Keratinocyte (primary cell): ENCODE measurements around the gene RNLS. TPM values are rescaled to one million over a fixed set of nuclear protein-coding genes. Genes with fewer than 3 reads are reported as not detected.

ENCODE experiments used
- DNase-seq: peaks from one replicate; pipeline ENCODE4 v3.0.0-alpha.2; 2011; ENCODE audit warnings: low read depth, missing footprints, low spot score
- FAIRE-seq: peaks from 2 replicates; lab custom pipeline; 2011; peaks lifted over from hg19 to GRCh38; lab: Jason Lieb, UNC
- H2AFZ ChIP-seq: 2 replicates; pipeline ENCODE4 v1.6.0; 2012; ENCODE audit warnings: low read length, control low read depth, inconsistent platforms; ENCODE audit not compliant: control insufficient read depth
- H3K27ac ChIP-seq: 2 replicates; pipeline ENCODE4 v1.5.1; 2011; ENCODE audit warnings: low read length; ENCODE audit not compliant: control insufficient read depth, insufficient read depth
- H3K27me3 ChIP-seq: 3 replicates; pipeline ENCODE4 v1.6.0; 2011; ENCODE audit warnings: low read length; ENCODE audit not compliant: control insufficient read depth, insufficient read depth; ENCODE audit errors: extremely low read depth
- H3K36me3 ChIP-seq, 2 experiments: 2 replicates in 1 of 2; 3 replicates in 1 of 2; pipeline ENCODE4 v1.5.1; 2011; ENCODE audit warnings: low read length in 2 of 2, mild to moderate bottlenecking in 1 of 2; ENCODE audit not compliant: control insufficient read depth in 2 of 2, insufficient read depth in 2 of 2; ENCODE audit errors: extremely low read depth in 1 of 2
- H3K4me1 ChIP-seq: 3 replicates; pipeline ENCODE4 v1.5.1; 2011; ENCODE audit warnings: low read length; ENCODE audit not compliant: control insufficient read depth, insufficient read depth; ENCODE audit errors: extremely low read depth
- H3K4me2 ChIP-seq: 3 replicates; pipeline ENCODE4 v1.6.0; 2011; ENCODE audit warnings: low read depth, low read length; ENCODE audit not compliant: control insufficient read depth, insufficient read depth; ENCODE audit errors: extremely low read depth
- H3K4me3 ChIP-seq, 3 experiments: fragments of 200-600 bp in 1 of 3; sonication (generic) in 1 of 3; 2 replicates in 2 of 3; 3 replicates in 1 of 3; pipeline ENCODE4 v1.5.1; 2011 to 2016; ENCODE audit warnings: low read length in 3 of 3, mild to moderate bottlenecking in 3 of 3, control low read depth in 2 of 3, inconsistent platforms in 1 of 3, low read depth in 1 of 3, mixed read lengths in 1 of 3, mixed run types in 1 of 3, moderate library complexity in 1 of 3; ENCODE audit not compliant: control insufficient read depth in 2 of 3, insufficient read depth in 2 of 3; ENCODE audit errors: extremely low read depth in 1 of 3
- H3K79me2 ChIP-seq: 2 replicates; pipeline ENCODE4 v1.6.0; 2012; ENCODE audit warnings: low read length; ENCODE audit not compliant: control insufficient read depth, insufficient read depth
- H3K9ac ChIP-seq: 3 replicates; pipeline ENCODE4 v1.6.0; 2011; ENCODE audit warnings: low read length; ENCODE audit not compliant: control insufficient read depth, insufficient read depth; ENCODE audit errors: extremely low read depth
- H3K9me1 ChIP-seq: 3 replicates; pipeline ENCODE4 v1.6.0; 2011; ENCODE audit warnings: low read length; ENCODE audit not compliant: control insufficient read depth, insufficient read depth; ENCODE audit errors: extremely low read depth
- H3K9me3 ChIP-seq: 2 replicates; pipeline ENCODE4 v1.5.1; 2012; ENCODE audit warnings: low read depth, low read length; ENCODE audit not compliant: control insufficient read depth
- H4K20me1 ChIP-seq: 3 replicates; pipeline ENCODE4 v1.6.0; 2011; ENCODE audit warnings: low read length; ENCODE audit not compliant: control insufficient read depth, insufficient read depth; ENCODE audit errors: extremely low read depth
- EZH2 ChIP-seq: IDR thresholded peaks from one replicate; pipeline ENCODE4 v1.6.1; 2012; ENCODE audit warnings: inconsistent platforms, mild to moderate bottlenecking, low read length, moderate library complexity
- dilution Hi-C: fragments of 300-500 bp; cut with MboI; formaldehyde crosslinking; loops from one replicate; pipeline ENCODE4 v1.7.0; 2020; ENCODE audit warnings: low sequenced_read_pairs; ENCODE audit not compliant: extremely low pct_ligation_motif_present
- polyA plus RNA-seq, 5 experiments: library from polyadenylated mRNA; depleted of rRNA in 3 of 5; stranded (reverse) in 3 of 5; stranded (forward) in 1 of 5; unstranded in 1 of 5; fragments of >200 nt; gene quantifications; 1 replicate in 1 of 5; 2 replicates in 3 of 5; 3 replicates in 1 of 5; pipeline versions ENCODE4 v1.2.1 to v1.2.3, GENCODE V29; 2011 to 2012; ENCODE audit warnings: missing spikeins in 2 of 5, low read depth in 1 of 5, low replicate concordance in 1 of 5
- TF ChIP-seq, protein P1 (sequence below), 3 experiments: IDR thresholded peaks in 1 of 3; conservative IDR thresholded peaks in 1 of 3; optimal IDR thresholded peaks in 1 of 3; 2 replicates in 2 of 3; 3 replicates in 1 of 3; pipeline versions ENCODE3 to v1.5.1; 2011; ENCODE audit warnings: low read length in 3 of 3, mild to moderate bottlenecking in 3 of 3, moderate library complexity in 2 of 3, control low read depth in 1 of 3, inconsistent platforms in 1 of 3; ENCODE audit not compliant: insufficient read depth in 2 of 3; ENCODE audit errors: extremely low read depth in 1 of 3

RNLS gene
- polyA plus RNA-seq, 1 donor (not counting 4 experiments of a cell fraction or from before 2014, with no cell fraction given) = 6.8 TPM

- Histone ChIP-seq H3K36me3 (no peaks in the 10 kb centered on the region), H3K9ac (no peak overlapping the region), H3K79me2 (no peaks in the 10 kb centered on the region), H3K9me3 (no peaks in the 10 kb centered on the region), H4K20me1 (no peaks in the 10 kb centered on the region), H2AFZ (no peak overlapping the region), H3K4me2 (no peak overlapping the region), H3K27ac (no peak overlapping the region), H3K4me1 (no peaks in the 10 kb centered on the region), H3K9me1 (no peaks in the 10 kb centered on the region), H3K4me3 (no peak overlapping the region), H3K27me3 (peaks cover 5% of the 10 kb centered on the region)
- TF ChIP-seq EZH2 = no peak
- TF ChIP-seq, protein P1, sequence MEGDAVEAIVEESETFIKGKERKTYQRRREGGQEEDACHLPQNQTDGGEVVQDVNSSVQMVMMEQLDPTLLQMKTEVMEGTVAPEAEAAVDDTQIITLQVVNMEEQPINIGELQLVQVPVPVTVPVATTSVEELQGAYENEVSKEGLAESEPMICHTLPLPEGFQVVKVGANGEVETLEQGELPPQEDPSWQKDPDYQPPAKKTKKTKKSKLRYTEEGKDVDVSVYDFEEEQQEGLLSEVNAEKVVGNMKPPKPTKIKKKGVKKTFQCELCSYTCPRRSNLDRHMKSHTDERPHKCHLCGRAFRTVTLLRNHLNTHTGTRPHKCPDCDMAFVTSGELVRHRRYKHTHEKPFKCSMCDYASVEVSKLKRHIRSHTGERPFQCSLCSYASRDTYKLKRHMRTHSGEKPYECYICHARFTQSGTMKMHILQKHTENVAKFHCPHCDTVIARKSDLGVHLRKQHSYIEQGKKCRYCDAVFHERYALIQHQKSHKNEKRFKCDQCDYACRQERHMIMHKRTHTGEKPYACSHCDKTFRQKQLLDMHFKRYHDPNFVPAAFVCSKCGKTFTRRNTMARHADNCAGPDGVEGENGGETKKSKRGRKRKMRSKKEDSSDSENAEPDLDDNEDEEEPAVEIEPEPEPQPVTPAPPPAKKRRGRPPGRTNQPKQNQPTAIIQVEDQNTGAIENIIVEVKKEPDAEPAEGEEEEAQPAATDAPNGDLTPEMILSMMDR (optimal IDR thresholded peaks at IDR 0.05 in 1 of 3, IDR thresholded peaks at IDR 0.05 in 1 of 3, conservative IDR thresholded peaks at IDR 0.05 in 1 of 3; ENCODE audit: extremely low read depth in 1 of 3, insufficient read depth in 2 of 3, low read length in 3 of 3) = no peak
- dilution Hi-C loops = no loop called here
- no peak for DNase-seq
- no peak for FAIRE-seq
Measured at GRCh38 chr10:88245974-88246511, 337.1 kb downstream of the RNLS start.

DNA sequence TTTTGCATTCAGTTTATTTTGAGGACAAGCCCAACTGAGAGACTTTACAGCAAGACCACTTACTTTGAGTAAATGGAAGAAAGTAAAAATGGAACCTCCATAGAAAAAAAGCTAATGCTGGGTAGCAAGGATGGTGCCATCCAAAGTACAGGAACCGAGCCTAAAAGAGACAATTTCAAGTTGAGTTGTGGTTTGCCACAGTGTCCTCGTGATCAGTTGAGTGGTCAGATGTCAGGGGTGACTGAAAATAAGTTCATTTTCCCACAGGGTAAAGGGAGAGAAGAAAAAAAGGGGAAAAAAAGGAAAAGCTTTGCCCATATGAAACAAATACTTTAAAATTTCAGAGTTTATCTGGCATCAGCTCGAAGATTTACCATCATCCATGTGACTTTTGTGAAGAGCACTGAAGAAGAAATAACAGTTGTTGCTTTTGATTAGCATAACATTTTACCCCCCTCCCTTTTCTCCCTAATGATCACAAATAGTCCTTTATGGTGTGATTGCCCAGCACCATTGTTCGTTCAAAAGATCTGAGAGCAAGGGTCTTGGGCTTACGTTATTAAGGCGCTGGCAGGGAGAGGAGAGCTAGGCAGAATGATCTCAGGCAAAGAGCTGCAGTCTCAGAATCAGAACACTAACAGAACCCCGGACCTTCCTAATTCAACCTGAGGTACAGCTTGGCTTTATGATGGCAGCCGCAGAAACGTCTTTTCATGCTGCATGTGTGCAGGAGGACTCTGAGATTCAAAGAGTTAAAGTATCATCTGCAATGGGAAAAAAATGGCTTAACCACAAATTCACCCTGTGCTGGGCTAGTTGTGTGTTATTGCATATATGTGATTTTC lies 338.1 kb downstream of the RNLS start:
- H3K79me2 ChIP-seq = no peaks in the 10 kb centered on the region
- H3K4me2 ChIP-seq = no peak overlapping the region
- DNase-seq (no peak), FAIRE-seq (no peak)
- TF ChIP-seq, protein P1 (optimal IDR thresholded peaks at IDR 0.05 in 1 of 3, IDR thresholded peaks at IDR 0.05 in 1 of 3, conservative IDR thresholded peaks at IDR 0.05 in 1 of 3; ENCODE audit: extremely low read depth in 1 of 3, insufficient read depth in 2 of 3, low read length in 3 of 3) = no peak
- H3K9ac ChIP-seq = no peak overlapping the region
- no peaks in the 10 kb centered on the region for H3K4me1 ChIP-seq
- H2AFZ ChIP-seq = no peak overlapping the region
- H3K9me1 ChIP-seq = no peaks in the 10 kb centered on the region
- no peaks in the 10 kb centered on the region for H4K20me1 ChIP-seq
- no peaks in the 10 kb centered on the region for H3K9me3 ChIP-seq
- H3K27me3 ChIP-seq = peaks cover 5% of the 10 kb centered on the region
- no peaks in the 10 kb centered on the region for H3K36me3 ChIP-seq
- dilution Hi-C loops = no loop called here
- H3K27ac ChIP-seq = no peak overlapping the region
- no peak overlapping the region for H3K4me3 ChIP-seq
